ACHN (cell line): ENCODE data around the gene ZSWIM4.

Experiments used
- DNase-seq: peaks from one replicate; pipeline ENCODE4 v3.0.0-alpha.2; 2015
- in situ Hi-C: cut with HindIII; loops from 2 replicates; pipeline ENCODE4 v1.10.0; 2017; ENCODE audit warnings: low sequenced_read_pairs, low pct_ligation_motif_present, low pct_unique_long_range_greater_than_20kb

ZSWIM4 gene

DNA sequence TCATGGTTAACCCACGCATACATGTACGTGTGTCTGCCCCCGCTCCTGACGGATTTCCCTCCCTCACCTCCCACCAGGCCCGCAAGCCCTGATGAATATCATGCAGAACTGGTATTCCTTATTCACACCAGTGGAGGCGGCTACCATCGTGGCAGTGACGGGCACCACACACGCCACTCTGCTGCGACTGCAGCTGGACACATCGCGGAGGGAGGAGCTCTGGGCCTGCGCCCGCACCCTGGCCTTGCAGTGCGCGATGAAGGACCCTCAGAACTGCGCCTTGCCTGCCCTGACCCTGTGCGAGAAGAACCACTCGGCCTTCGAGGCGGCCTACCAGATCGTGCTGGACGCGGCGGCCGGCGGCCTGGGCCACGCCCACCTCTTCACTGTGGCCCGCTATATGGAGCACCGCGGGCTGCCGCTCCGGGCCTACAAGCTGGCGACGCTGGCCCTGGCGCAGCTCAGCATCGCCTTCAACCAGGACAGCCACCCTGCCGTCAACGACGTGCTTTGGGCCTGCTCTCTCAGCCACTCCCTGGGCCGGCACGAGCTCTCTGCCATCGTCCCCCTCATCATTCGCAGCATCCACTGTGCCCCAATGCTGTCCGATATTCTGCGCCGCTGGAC is 35.0 kb downstream of the ZSWIM4 start:
- DNase-seq: no peak

DNA sequence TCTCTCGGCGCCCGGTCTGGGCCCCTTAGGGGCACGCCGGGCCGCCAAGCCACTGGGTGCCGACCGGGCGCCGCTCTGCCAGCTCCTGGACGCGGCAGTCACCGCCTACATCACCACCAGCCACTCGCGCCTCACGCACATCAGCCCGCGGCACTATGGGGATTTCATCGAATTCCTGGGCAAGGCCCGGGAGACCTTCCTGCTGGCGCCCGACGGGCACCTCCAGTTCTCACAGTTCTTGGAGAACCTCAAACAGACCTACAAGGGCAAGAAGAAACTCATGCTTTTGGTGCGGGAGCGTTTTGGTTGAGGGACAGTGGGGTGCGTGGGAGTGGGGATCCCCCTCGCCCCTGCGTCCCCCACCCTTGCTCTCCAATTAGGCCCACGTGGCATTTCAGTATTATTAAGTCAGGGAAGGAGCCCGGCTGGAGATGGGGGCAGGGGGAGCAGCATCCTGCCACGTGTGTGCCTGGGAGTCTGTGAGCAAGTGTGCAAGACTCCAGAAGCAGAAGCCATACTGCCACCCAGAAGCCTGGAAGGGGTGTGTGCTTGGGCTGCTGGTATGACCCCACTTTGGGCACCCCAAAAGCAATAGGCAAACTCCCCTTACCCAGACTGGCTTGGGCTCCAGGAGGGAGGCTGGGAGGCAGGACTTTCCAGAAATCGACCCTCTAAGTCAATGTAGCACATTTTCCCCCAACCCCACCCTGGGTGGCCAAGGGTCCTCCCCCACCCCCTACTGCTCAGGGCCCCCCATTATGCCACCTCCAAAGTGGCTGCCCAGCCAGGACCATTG is 35.7 kb downstream of the ZSWIM4 start:
- DNase-seq: no peak
- in situ Hi-C loops: no loop called here

More for the DNA sequence above, 35.0 kb downstream of the ZSWIM4 start:
- in situ Hi-C loops: no loop called here

- in situ Hi-C loops: no loop called here
- DNase-seq: no peak
These were observed 36.6 kb downstream of the ZSWIM4 start for GRCh38 chr19:13831537-13832467.

DNA sequence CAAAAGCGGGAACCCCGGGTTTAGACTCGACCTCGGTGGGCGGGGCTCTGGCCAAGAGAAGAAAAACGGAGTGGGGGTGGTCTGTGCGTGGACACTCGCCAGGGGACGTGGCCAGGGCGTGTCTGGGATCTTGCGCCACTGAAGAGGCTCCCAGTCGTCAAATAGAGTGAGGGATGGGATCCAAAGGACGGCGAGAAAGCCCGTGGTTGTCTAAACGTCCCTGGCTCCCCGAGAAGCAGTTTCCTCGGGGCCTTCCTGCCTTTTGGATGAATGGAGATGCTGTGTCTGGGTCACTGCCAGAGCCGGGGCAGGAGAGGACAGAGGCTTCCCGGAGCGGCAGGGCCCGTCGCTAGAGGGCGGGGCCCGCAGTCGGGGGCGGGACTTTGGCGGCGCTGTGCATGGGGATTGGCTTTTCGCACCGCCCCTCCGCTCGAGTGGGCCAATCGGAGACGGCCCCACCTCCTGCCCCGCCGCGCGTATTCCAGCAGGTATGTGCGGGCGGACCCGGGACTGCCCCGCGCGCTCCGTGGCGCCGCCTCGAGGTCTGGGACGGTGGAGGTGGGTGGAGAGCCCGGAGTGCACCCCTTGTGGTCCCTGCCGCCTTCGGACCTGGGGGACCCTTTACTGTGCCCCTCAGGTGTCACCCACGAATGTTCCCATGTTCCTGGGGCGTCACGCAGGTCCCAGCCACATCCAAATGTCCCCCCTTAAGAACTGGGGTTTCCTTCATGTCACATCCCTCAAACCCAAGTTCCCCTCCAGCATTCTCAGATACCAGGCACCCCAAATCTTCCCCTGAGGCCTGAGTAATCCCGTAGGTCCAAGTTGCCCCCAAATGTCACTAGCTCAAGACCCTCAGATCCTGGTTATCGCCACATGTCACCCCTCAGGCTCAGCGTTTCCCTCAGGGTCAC is 38.3 kb downstream of the ZSWIM4 start:
- DNase-seq: peak; percentile 89

GRCh38 chr19:13834244-13835069 is 39.2 kb downstream of the ZSWIM4 start:
- in situ Hi-C loops: no loop called here
- DNase-seq: peak; percentile 38

More for the DNA sequence above, 38.3 kb downstream of the ZSWIM4 start:
- in situ Hi-C loops: no loop called here

DNA sequence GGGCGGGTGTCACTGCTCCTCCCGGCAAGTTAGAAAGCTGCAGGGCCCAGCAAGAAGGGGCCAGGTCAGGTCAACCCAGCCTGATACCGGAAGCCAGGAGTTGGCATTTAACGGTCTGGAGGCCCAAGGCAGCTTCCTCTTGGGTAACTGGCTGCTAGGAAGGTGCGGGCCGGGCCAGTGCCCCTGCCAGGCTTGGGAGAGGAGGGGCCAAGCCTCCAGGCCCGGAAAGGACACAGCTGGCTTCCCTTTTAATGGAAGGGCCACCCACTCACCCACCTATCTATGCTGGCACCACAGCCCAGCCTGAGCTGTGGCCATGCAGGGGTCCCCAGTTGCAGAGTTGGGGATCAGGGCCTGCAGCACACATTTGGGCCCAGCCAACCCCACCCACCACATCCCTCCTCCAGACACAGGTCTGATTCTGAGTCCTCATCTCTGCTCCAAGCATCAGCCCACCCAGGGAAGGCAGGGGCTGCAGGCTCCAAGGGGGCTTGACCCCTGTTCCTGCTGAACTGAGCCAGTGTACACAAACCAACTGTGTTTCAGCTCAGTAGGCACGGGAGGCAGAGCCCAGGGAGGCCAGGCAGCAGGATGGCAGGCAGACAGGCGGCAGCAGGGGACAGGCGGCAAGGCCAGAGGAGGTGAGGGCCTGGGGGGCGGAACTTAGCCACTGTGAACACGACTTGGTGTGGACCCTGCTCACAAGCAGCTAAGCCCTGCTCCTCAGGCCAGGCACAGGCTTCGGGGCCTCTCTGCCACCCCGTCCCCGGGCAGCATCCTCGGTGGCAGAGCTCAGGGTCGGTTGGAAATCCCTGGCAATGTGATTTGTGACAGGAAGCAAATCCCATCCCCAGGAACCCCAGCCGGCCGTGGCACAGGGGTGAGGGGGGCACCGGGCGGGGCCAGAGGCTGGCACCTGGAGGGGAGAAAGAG is 40.8 kb downstream of the ZSWIM4 start:
- in situ Hi-C loops: no loop called here
- no peak for DNase-seq

DNA sequence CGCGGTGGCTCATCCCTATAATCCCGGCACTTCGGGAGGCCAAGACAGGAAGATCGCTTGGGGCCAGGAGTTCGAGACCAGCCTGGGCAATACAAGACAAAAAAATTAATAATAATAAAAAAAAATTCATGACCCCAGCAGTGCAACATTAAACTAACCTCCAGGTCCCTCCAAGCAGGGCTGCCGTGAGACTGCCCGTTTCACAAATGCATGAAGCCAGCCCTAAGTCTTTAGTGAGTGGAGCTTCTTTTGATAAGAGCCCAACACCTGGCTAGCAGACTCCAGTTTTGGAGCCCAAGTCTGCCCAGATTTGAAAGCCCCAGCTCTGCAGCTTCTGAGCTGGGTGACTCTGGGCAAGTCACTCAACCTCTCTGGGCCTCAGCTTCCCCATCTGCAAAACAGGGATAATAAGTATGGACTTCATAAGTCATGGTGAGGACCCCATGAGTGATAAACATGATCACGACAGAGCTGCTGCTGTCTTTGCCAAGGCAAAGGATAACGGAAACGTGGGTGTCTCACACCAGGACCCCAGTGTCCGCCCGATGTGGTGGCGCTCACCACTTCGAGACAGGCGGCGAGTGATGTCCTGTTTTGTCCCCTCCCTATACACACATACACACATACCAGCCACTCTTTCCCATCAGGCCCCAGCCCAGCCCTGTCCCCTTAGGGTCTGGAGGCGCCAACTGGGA is 43.3 kb downstream of the ZSWIM4 start:
- in situ Hi-C loops: no loop called here
- DNase-seq: no peak

- DNase-seq: peak; percentile 55
- in situ Hi-C loops: no loop called here
These were observed 44.1 kb downstream of the ZSWIM4 start for GRCh38 chr19:13839130-13839937.

GRCh38 chr19:13839938-13840304 is 44.7 kb downstream of the ZSWIM4 start:
- no peak for DNase-seq
- in situ Hi-C loops: no loop called here

DNA sequence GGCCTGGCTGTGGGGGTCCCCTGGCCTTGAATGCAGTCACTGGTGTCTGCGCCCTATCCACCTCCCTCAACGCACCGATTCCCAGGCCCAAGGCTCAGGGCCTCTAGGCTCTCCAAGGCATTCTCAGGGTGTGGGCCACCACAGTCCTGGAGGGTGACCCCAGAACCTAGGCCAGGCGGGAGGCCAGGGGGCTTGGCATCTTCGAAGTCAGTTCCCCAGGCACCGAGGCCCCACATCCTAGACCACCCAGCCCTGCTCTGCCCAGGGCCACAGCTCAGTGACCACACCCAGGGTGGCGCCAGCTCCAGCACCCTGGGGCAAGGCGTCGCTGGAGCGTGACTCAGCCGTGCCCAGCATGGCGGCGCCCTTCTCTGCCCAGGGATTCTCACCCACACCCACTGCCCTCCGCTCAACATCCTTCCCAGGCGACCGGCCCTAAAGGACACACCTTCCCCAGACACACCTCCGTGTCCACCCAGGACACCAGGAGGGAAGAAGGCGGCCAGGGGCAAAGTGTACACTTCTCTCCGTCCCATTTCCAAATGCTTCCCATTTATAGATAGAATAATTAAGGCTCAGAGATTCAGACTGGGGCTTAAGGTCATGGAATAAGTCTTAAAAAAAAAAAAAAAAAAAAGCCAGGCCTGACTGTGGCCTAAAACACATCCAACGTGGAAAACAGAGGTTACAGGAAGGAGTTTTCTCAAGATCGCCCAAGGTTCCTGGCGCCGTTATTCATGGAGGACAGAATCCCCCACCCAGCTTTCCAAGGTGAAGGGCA is 45.3 kb downstream of the ZSWIM4 start:
- DNase-seq: peak; percentile 71
- in situ Hi-C loops: no loop called here

GRCh38 chr19:13841086-13841961 is 46.1 kb downstream of the ZSWIM4 start:
- no peak for DNase-seq
- in situ Hi-C loops: no loop called here

GRCh38 chr19:13841962-13842290 is 46.7 kb downstream of the ZSWIM4 start:
- no peak for DNase-seq
- in situ Hi-C loops: no loop called here

- in situ Hi-C loops: no loop called here
These were observed 47.3 kb downstream of the ZSWIM4 start for GRCh38 chr19:13842291-13843103.

More at GRCh38 chr19:13842291-13843103, 47.3 kb downstream of the ZSWIM4 start:
- DNase-seq: peak; percentile 77
